Stimulated activated CD4-positive, alpha-beta T cell treated with anti-CD3 and anti-CD28 coated beads, TNF-alpha, amount 100 ng/mL, for 4 hours (primary cell): Measurements from ENCODE around the gene S100P.

Experiments
- DNase-seq, 3 experiments: peaks; one replicate each; pipeline ENCODE4 v3.0.0-alpha.2; 2020; ENCODE audit warnings: low read depth in 3 of 3

The S100P gene

DNA sequence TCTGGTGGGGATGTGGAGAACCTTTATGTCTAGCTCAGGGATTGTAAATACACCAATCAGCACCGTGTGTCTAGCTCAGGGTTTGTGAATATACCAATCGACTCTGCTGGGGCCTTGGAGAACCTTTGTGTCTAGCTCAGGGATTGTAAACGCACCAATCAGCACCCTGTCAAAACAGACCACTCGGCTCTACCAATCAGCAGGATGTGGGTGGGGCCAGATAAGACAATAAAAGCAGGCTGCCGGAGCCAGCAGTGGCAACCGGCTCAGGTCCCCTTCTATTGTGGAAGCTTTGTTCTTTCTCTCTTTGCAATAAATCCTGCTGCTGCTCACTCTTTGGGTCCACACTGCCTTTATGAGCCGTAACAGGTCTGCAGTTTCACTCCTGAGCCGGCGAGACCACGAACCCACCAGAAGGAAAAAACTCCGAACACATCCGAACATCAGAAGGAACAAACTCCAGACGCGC, 20.5 kb upstream of the S100P start:
- DNase-seq, result peak in 1 of 3 experiments; percentile 42

DNA sequence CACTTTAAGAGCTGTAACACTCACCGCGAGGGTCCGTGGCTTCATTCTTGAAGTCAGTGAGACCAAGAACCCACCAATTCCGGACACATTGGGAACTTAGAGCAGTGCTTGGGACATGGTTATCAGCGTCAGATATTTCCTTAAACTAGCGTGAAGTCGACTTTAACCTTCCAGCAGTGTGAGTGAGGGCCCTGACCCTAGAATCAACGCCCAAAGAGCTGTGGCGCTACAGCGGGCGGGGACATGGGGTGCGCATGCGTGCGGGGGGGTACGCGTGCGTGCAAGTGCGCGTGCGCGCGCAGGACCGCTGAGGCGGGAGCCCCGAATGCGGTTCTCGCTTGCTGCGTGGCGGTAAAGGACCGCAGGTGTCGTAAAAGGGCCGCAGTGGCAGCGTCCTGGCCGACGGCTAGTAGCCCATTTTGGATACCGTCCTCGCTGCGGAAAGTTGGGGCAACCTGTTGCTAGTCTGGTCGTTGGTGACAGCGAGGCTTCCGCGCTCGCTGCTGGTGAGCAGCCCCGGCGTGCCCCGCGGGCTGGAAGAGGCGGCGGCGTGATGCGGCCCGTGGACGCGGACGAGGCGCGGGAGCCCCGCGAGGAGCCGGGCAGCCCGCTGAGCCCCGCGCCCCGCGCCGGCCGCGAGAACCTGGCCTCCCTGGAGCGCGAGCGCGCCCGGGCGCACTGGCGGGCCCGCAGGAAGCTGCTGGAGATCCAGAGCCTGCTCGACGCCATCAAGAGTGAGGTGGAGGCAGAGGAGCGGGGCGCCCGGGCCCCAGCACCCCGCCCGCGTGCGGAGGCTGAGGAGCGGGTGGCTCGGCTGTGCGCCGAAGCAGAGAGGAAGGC, 19.8 kb upstream of the S100P start:
- peak; percentile 85 to 88 (median 85) for DNase-seq

DNA sequence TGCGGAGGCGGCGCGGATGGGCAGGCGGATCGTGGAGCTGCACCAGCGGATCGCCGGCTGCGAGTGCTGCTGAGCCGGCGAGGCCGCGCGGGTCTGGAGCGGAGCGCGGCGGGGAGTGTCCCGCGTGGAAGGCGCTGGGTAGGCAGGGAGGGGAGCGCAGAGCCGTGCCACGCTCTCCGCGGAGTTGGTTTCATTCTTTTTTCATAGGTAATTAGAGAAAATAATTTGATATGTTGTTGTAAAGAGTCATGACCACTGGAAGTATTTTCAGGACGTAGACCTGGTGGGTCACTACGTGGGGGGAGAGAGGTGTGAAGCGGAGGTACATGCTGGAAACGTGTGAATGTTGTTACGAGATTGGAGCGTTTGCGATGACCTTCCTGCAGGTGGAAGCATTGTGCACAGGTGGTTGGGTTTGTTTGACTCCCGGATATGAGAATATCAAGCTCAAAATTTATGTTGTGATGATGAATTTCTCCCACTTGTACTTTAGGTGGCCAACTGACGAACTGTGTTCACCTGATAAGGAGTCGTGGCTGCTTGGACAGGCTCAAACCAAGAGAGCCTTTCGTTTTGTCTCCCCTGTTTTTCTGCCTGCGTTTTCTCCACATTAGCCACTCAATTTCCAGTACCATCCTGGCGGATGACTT, 19.1 kb upstream of the S100P start:
- DNase-seq, result peak in 2 of 3 experiments; percentile 53 to 54

DNA sequence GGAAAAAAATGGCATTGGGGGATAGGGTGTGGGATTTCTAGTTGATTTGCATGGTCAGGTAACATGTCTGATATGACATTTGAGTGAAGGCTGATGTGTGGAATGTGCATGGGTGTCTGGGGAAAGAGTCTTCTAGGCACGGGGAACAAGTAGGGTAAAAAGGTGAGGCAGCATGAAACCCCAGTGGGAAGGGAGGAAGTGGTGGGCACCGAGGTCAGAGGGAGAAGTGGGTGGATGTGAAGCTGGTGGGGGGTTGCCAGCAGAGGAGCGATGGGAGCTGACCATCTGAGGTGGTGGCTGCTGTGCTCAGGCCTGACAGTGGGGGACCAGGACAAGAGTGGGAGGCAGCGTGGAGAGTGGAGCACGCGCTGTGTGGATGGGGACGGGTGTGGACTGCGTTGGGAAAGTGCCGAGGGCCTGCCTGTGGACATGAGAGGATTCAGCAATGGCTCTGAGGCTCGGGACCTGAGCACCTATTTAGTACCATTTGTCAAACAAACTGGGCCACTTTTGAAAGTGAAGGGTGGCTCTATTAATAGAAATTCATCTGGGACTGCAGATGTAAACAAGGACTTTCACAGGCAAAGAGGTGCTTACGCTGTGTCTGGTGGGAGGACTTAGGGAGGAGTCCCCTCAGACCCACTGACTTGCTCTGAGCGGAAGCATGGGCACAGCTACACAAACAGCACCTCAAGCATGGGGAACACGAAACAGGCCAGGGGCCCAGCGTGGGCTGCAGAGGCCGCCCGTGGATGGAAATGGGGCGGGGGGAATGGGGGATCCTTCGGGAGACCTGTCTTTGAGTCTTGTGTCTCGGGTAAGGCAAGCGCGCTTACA, 16.7 kb upstream of the S100P start:
- DNase-seq, result no peak

DNA sequence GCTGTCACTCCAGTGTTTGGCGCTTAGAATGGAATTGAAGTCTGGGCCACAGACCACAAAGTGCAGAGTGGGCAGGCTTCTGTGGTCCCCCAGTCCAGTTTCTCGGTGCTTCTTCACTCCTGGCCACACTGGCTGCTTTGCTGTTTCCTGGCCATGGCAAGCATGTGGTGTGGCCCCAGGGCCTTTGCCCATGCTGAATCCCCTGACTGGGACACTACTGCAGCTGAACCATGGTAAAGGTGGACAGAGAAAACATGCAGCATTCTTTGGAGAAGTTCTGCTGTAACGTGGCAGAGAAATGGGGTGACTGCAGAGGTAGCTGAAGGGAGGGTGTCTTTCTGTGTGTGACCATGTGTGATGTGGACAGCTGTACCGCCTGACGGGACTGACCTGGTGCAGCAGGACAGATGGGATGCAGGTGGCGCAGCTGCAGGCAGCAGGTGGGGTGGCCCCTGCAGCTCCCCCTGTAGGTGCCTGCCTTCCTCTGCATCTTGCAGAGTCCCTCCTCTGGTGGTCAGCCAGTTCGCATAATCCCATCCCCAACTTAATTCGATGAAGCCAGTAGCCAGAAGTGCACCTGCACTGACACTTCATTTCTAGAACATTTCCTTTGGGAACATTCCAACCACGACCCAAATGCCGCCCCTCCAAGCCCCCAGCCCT, 13.2 kb upstream of the S100P start:
- DNase-seq, result no peak

DNA sequence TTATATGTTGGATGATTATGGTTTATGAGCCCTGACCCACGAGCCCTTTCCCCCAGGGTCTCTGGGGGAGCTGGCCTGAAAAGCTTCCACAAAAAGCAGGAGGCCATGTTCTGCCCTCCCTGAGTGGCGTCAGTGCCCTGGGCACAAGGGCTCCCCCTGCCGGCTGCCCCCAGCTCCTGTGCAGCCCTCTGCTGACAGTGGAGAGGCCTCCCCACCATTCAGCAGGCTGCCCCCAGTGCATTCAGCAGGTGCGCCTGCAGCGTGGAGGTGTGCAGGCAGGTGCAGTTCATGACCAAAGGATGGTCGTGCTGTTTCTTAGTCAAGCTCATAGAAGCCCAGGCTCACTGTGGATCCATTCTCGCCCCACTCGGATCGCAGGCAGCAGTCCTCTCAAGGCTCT, 12.5 kb upstream of the S100P start:
- DNase-seq, result no peak

DNA sequence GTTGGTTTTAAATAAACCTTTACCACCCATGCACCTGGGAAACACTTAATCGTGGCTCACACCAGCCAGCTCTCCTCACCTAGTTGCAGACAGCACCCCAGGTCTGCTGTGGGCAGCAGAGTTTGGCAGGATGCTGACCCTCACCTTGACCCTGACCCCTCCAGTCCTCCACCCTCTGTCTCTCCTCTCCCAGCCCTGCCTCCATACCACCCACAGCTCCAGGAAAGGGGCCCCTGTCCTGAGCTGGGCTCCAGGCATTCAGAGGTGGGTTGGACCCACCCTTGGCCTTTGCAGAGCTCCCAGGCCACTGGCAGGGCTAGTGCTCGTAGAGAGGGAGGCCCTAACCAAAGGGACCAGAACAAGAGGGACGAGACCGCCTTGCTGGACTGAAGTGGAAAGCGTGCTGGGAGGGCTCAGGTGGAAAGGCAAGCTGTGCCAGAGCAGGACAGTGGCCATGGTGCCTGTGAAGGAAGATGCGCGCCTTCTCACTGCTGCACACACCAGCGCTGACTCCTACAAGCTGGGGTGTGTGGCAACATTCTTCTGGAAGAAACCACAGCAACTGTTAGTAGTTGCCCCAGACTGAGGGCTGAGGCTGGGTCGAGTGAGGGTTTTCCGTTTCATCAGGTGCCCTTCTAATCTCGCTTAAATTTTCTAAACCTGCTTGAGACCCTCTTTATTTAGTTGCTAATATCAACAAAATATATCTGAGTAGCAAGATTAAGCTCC, 10.7 kb upstream of the S100P start:
- DNase-seq, result no peak

DNA sequence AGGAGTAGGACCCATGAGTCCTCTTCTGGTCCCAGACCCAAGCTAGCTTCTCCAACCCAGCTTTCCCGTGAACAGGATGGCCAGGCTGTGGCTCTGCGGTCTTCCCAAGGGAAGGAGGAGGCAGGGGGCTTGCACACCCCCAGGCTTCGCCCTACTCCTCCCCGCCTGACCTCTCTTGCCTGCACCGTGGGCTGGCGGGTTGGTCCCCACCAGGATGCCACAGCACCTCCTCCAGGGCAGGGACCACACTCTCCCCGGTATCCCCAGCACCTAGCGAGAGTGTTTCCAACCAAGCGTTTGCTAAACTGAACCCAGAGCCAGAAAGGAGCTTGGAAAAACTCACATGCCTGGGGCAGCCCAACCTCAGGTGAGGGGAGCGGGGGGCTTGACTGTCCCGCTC, 9.0 kb upstream of the S100P start:
- DNase-seq, result no peak

DNA sequence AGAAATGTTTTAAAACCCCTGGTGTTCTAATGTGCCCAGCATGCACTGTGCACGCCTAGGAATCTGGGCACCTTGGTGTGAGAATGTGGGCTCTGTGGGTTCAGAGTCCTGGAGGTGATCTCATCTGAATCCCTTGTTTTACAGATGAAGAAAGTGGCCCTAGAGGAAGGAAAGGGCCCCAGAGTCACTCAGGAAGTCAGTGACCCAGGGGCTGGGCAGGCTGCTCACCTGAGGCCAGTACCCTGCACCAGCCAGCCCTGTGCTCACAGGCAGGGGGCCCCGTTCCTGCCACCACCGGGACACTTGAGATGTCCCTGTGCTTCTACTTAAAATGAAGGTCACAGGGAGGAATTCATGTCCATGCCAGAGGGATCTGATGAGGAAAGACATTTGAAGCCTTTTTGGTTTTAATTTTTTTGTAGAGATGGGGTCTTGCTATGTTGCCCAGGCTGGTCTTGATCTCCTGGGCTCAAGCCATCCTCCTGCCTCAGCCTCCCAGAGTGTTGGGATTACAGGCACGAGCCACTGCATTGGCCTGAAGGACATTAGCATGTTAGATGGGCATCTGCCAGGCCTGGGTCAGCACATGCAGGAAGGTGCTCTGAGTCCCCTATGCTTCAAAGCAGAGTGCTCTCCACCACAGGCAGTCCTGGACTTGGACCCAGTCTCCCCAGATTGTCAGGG, 7.4 kb upstream of the S100P start:
- DNase-seq, result no peak

DNA sequence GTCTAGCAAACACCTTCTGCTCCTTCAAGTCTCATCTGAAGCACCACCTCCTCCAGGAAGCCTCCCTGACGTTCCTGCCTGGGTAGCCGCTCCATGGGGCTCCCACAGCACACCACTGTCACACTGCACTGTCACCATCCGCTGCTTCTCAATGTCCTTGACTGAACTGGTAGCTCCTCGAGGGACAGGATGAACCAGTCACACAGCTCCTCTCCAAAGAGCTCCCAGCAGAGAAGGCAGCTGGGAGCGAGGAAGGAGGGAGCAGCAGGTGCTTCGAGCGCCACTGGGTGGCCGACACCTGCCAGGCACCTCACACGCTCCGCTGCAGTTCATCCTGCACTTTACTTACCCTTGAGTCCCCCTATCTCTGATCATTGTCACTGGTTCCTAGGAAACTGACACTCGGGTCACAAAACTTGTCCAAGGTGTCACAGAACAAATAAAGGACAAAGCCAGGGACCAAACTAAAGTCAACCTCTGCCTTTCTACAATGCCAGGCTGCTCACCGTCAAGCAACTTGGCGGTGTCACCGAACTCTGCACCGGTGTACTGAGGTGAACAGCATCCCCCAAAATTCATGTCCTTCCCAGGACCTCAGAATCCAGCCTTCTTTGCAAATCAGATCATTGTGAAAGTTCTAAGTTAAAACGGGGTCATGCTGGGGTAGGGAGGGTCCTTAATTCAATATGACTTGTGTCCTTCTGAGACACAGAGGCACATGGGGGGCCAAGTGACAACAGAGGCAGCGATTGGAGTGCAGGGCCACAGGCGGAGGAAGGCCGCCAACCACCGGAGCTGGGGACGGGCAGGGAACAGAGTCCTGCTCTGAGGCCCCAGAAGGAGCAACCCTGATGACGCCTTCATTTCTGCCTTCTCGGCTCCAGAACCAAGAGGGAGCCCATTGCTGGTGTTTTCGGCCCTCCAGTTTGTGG, 5.5 kb upstream of the S100P start:
- no peak for DNase-seq

DNA sequence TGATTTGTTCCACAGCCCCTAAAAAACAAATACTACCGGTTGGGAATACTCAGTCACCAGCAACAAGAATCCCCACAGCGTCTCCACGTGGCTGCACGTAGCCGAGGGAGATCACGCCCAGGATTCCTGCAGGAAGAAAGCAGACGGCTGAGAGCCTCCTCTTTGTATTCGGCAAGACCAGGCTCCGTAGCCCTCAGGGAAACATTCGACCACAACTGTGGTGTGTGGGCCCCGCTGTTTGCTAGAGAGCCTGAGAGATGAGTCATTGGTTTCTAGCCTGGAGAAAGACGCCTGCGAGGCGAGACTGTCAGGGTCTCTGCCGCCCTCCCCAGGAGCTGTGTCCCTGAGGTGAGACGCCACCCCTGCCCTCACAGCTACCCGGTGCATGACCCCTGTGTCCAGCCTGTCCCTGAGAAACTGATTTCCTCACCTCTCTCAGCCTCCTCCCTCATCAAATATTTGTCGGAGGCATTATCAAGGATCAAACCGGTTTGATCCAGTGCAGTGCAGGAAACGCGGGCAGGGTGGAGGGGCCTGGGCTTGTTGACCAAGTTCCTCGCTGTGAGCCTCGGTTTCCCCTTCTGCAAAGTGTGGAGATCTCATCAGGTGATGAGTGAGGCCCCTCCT, 4.7 kb upstream of the S100P start:
- peak; percentile 39 to 54 (median 48) for DNase-seq

DNA sequence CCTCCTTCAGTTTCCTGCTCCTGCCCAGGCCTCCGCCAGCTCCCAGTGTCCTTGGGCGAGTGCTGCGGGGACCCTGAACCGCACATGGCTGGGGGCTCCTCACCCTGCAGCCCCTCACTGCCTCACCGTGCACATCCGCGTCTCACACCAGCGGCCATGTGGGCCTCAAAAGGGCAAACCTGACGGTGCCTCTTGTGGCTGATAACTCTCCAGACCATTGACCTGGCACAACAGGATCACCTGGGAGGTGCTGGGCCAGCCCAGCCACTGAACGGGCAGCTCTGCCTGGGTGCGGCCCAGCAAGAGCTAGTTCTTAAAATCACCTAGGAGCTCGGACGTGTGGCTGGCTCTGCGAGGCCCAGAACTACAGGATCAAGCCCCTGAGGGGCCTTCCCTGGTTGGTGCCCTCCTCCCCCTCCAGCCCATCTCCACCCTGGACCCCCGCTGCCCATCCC, 4.1 kb upstream of the S100P start:
- DNase-seq, result no peak

DNA sequence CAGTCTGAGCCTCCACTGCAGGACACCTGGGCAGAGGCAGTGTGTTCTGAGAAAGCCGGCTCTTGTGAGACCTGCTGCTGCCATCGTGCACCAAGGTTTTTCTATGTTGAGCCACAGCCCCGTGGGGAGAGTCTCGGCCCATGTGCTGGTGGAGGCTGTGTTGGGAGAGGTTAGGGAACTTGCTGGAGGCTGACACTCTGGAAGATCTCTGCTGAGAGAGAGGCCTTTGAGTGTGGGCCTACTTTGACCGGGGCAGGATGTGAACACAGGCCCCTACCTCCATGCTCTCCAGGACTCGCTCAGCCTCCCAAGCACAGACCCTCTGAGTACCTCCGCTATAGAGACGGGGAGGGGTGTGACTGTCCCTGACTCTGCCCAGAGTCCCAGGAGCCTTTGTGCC, 1.3 kb upstream of the S100P start:
- DNase-seq, result no peak

DNA sequence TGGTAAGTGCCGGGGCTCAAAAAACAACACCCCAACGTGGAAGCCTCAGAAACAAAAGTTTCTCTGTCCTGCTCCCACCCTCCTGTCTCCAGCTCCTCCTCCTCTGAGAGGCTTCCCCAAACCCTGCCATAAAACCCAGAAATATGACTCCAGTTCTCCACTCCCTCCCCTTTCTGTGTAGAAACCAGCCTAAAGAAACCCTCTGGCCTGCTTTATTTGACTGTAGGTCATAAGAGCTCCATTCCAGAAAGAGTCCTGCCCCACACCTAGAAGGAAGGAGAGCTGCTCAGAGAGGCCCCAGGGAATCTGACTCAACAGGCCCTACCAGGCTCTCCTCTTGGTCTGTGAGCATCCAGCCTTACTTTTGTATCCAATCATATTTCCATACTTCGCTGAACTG, 872 bp upstream of the S100P start:
- DNase-seq, result no peak

DNA sequence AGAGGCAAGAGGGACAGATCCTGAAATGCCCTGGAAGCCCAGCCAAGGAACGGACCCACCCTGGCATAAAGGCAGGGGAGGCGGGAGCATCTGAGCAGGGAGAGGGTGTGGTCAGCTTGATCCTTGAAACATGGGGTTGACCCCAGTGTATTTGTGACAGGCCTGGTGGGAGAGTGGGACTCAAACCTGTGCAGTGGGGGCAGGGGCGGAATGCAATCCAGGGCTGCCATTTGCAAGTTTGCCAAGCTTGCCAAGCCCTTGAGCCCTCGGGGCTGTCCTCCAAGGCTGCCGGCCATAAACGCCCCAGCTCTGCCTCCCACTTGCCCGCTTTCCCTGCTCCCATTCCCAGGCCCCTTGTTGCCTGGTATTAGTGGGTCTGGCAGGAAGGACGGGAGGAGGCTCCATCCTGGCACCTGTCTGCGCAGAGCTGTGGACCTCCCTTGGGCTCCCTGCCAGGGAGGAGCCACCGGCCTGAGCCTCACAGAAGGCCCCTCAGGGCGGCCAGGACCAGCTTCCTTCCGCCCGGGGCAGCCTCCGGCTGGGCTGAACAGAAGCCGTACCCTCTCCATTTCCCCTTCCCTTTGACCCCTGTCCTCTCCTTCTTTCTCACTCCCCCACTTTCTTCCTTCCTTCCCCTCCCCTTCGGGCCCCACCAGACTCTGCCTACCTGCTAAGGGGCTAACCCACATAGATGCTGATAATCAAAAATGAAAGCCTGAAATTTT, 661 bp downstream of the S100P start:
- DNase-seq, result no peak

DNA sequence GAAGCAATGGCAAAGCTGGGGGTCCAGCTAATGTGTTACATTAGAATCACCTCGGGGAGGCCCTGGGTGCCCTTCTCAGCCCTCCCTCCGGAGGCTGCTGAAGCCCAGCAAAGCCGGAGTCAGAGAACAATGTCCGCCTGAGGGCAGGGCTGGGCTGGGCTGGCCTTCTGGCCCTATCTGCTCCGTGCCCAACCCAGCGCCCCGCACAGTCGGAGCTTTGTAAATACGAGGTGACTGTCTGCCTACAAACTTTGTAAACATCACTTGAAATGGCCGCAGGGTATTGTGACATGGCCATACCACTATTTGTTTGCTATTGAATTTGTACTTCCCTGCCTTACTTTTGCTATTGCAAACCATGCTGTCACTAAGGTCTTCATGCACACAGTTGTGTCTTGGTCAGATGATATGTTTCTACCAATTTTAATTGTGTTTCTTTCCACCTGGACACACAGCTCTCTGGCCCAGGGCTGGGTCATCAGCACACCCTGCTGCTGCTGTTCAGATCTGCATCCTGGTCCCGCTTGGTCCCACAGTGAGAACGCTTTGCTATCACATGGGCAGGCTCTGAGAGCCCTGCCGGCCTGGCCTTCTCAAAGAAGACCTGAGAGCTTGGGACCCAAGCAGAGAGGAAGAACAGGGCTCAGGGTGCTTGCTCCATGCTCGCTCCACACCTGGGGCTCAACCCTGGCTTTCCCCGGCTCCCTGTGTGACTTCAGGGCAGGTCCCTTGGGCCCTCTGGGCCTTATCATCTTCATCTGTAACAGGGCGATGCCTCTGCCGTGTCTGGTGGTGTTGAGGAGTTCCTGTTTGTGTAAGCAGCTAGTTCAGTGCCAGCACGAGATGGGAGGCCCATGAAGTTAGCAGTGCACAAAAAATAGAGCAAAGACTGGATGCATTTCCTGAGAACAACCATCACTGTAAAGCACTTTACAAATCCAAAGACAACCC, 2.3 kb downstream of the S100P start:
- DNase-seq, result no peak

DNA sequence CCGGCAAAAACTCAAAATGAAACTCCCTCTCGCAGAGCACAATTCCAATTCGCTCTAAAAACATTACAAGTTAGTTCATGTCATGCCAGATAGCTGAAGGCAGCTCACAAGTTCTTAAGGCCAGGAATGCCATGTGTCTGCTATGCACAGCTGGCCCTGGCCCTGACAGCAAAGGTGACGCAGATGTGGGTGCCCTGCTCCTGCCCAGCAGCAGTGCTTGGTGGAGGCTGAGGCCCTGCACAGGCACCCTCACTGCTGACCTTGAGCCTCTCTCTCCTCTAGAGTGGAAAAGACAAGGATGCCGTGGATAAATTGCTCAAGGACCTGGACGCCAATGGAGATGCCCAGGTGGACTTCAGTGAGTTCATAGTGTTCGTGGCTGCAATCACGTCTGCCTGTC, 2.9 kb downstream of the S100P start:
- DNase-seq, result no peak
